ENCODE measurements around the gene LDLRAD4.
"Not testable (repeated sequence)": the region's sequence is repeated elsewhere in the genome, so short reads cannot be mapped to it uniquely, and the experiment has no call there.

The LDLRAD4 gene

GRCh38 chr18:13592246-13592645 lies 373.7 kb downstream of the LDLRAD4 start:
- no peak for DNase-seq (ENCODE audit: low spot score)

- DNase-seq (ENCODE audit: low spot score), result no peak
Measured at GRCh38 chr18:13594551-13594950, 376.0 kb downstream of the LDLRAD4 start.

- DNase-seq (ENCODE audit: low spot score), result no peak
Measured at GRCh38 chr18:13597068-13597467, 378.5 kb downstream of the LDLRAD4 start.

GRCh38 chr18:13598591-13598990 lies 380.0 kb downstream of the LDLRAD4 start:
- DNase-seq (ENCODE audit: low spot score), result no peak

GRCh38 chr18:13599031-13599430 lies 380.5 kb downstream of the LDLRAD4 start:
- DNase-seq (ENCODE audit: low spot score), result no peak

GRCh38 chr18:13603304-13604019 lies 384.9 kb downstream of the LDLRAD4 start:
- DNase-seq (ENCODE audit: low spot score), result no peak

GRCh38 chr18:13604786-13605185 lies 386.2 kb downstream of the LDLRAD4 start:
- no peak for DNase-seq (ENCODE audit: low spot score)

GRCh38 chr18:13605477-13605876 lies 386.9 kb downstream of the LDLRAD4 start:
- DNase-seq (ENCODE audit: low spot score), result no peak

- DNase-seq (ENCODE audit: low spot score), result no peak
Measured at GRCh38 chr18:13605901-13606300, 387.3 kb downstream of the LDLRAD4 start.

GRCh38 chr18:13606604-13607254 lies 388.2 kb downstream of the LDLRAD4 start:
- no peak for DNase-seq (ENCODE audit: low spot score)

GRCh38 chr18:13608024-13608562 lies 389.5 kb downstream of the LDLRAD4 start:
- DNase-seq (ENCODE audit: low spot score), result not testable (repeated sequence)

GRCh38 chr18:13608791-13609532 lies 390.4 kb downstream of the LDLRAD4 start:
- no peak for DNase-seq (ENCODE audit: low spot score)

GRCh38 chr18:13610555-13611141 lies 392.1 kb downstream of the LDLRAD4 start:
- DNase-seq (ENCODE audit: low spot score), result no peak

GRCh38 chr18:13611142-13611600 lies 392.6 kb downstream of the LDLRAD4 start:
- DNase-seq (ENCODE audit: low spot score), result peak; percentile 90

- peak; percentile 86 for DNase-seq (ENCODE audit: low spot score)
Measured at GRCh38 chr18:13611601-13612195, 393.1 kb downstream of the LDLRAD4 start.

- peak; percentile 93 for DNase-seq (ENCODE audit: low spot score)
Measured at GRCh38 chr18:13612196-13612997, 393.8 kb downstream of the LDLRAD4 start.

GRCh38 chr18:13613099-13613498 lies 394.5 kb downstream of the LDLRAD4 start:
- no peak for DNase-seq (ENCODE audit: low spot score)

GRCh38 chr18:13613591-13614501 lies 395.3 kb downstream of the LDLRAD4 start:
- DNase-seq (ENCODE audit: low spot score), result no peak

GRCh38 chr18:13614641-13615288 lies 396.2 kb downstream of the LDLRAD4 start:
- peak; percentile 68 for DNase-seq (ENCODE audit: low spot score)

Data from globus pallidus (tissue), 1 donor.